HFF-Myc (cell line): Measurements from ENCODE around the gene ERVH48-1.
A peak's percentile ranks its signal among the peaks of the same experiment; 100 is the strongest.

Experiments used
- DNase-seq: peaks from one replicate; pipeline ENCODE4 v3.0.0-alpha.2; 2011; ENCODE audit warnings: low read depth; ENCODE audit errors: extremely low read depth
- H3K4me3 ChIP-seq: replicated peaks from 2 replicates; pipeline ENCODE4 v1.5.1; 2011; ENCODE audit warnings: low read depth, mild to moderate bottlenecking, control low read depth, low read length
- CTCF ChIP-seq: IDR thresholded peaks from 2 replicates; pipeline ENCODE4 v1.5.1; 2012; ENCODE audit warnings: mild to moderate bottlenecking, low read depth, low read length, control low read depth; ENCODE audit errors: missing control alignments

The ERVH48-1 gene

GRCh38 chr21:42892931-42893755 is 32.3 kb downstream of the ERVH48-1 start, which contains the start of gene NDUFV3:
TSS of gene NDUFV3 (plus strand) at chr21:42893309. CDS start at chr21:42893334, 25 bp downstream.
- DNase-seq: peak; percentile 91
- H3K4me3 ChIP-seq: peak within 1 kb of the TSS; percentile 75
- TF ChIP-seq CTCF: no peak

GRCh38 chr21:42892582-42892930 is 32.9 kb downstream of the ERVH48-1 start:
- TF ChIP-seq CTCF: no peak
- peak overlapping the region; percentile 75 for H3K4me3 ChIP-seq
- DNase-seq: no peak

GRCh38 chr21:42887326-42887725 is 38.1 kb downstream of the ERVH48-1 start:
- no peak for TF ChIP-seq CTCF
- no peak overlapping the region for H3K4me3 ChIP-seq
- DNase-seq: no peak

- no peak for DNase-seq
- TF ChIP-seq CTCF: no peak
- no peak overlapping the region for H3K4me3 ChIP-seq
Measured at GRCh38 chr21:42883921-42884320, 41.5 kb downstream of the ERVH48-1 start.

GRCh38 chr21:42880352-42880751 is 45.1 kb downstream of the ERVH48-1 start:
- TF ChIP-seq CTCF: no peak
- DNase-seq: no peak
- peak overlapping the region; percentile 88 for H3K4me3 ChIP-seq

- DNase-seq: peak; percentile 91
- H3K4me3 ChIP-seq: peak within 1 kb of the TSS; percentile 88
- TF ChIP-seq CTCF: no peak
Measured at GRCh38 chr21:42878993-42879787, 46.2 kb downstream of the ERVH48-1 start, which contains the start of gene WDR4. TSS of gene WDR4 (minus strand) at chr21:42879539. CDS start at chr21:42879495, 44 bp downstream.
